ENCODE data around the gene SLC1A3.
"Not testable (repeated sequence)": the region's sequence is repeated elsewhere in the genome, so short reads cannot be mapped to it uniquely, and the experiment has no call there.

The SLC1A3 gene

DNA sequence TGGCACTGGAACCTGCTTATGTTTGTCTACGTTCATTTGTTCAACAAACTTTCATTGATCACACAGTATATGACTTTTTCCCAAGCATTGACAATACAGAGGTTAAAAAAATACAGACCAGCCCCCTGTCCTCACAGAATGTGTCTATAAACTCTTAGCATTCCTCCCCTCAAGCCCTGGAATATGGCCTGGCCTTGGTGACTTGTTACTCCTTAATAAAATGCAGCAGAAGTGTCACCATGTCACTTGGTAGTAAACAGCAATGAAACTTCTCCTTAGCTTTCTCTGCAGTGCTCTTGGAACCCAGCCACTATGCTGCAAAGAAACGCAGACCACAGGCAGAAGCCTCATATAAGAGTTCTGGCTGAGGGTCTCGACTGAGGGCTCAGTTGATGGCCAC is 19.1 kb upstream of the SLC1A3 start:
- TF ChIP-seq, protein P1, sequence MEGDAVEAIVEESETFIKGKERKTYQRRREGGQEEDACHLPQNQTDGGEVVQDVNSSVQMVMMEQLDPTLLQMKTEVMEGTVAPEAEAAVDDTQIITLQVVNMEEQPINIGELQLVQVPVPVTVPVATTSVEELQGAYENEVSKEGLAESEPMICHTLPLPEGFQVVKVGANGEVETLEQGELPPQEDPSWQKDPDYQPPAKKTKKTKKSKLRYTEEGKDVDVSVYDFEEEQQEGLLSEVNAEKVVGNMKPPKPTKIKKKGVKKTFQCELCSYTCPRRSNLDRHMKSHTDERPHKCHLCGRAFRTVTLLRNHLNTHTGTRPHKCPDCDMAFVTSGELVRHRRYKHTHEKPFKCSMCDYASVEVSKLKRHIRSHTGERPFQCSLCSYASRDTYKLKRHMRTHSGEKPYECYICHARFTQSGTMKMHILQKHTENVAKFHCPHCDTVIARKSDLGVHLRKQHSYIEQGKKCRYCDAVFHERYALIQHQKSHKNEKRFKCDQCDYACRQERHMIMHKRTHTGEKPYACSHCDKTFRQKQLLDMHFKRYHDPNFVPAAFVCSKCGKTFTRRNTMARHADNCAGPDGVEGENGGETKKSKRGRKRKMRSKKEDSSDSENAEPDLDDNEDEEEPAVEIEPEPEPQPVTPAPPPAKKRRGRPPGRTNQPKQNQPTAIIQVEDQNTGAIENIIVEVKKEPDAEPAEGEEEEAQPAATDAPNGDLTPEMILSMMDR (IDR thresholded peaks at IDR 0.05; ENCODE audit: low read depth, low read length, missing control alignments) = no peak
- no peak for DNase-seq (ENCODE audit: low read depth)
- H3K4me3 ChIP-seq (ENCODE audit: low read depth, low read length) = no peak overlapping the region

DNA sequence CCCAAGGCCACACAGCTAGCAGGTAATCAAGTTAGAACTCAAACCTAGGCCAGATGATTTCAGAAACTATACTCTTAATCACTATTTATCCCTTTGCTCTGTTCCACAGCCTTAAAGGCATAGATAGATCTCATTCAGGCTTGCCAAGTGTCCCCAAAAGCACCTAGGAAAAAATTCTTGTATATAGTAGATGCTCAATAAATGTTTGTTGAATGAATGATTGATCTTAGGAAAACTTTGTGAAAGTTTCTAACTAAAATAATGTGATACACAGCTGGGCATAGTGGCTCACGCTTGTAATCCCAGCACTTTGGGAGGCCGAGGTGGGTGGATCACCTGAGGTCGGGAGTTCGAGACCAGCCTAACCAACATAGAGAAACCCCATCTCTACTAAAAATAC is 16.7 kb upstream of the SLC1A3 start:
- H3K4me3 ChIP-seq (ENCODE audit: low read depth, low read length); DNase-seq (ENCODE audit: low read depth): not testable (repeated sequence)

DNA sequence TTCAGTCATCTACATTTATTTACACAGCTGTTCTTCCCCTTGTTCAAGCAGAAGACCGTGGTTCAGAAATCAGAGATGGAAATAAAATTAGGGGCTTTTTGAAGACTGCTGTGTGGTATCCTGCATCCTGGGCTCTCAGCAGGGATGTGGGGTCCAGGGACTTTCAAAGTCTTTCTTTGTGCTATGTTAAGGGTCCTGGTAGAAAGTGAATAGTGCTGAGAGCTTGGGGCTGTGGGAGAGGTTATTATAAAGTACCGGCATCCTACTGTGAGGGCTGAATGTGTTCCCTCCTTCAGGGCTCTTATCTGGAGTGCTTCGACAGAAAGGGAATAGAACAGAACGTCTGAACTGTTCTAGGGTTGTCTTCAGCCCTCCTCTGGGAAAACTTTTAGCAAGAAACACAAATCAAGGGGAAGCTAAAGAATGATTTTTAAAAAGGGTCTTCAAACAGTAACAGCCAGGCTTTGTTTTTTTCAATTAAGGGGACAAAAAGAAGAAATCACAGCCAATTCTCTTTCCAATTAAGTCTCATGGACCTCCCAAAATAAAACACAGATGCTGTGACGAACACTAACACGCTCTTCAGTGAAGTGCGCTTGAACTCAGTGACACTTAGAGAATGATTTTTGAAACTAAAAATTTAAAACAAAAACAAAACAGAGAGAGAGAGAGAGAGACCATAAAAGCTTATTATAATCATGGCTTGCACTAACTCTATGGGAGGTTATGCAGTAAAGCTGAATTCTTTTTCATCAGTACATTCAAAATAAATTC is 15.7 kb upstream of the SLC1A3 start:
- TF ChIP-seq, protein P1 (IDR thresholded peaks at IDR 0.05; ENCODE audit: low read depth, low read length, missing control alignments) = no peak
- H3K4me3 ChIP-seq (ENCODE audit: low read depth, low read length) = no peak overlapping the region
- no peak for DNase-seq (ENCODE audit: low read depth)

DNA sequence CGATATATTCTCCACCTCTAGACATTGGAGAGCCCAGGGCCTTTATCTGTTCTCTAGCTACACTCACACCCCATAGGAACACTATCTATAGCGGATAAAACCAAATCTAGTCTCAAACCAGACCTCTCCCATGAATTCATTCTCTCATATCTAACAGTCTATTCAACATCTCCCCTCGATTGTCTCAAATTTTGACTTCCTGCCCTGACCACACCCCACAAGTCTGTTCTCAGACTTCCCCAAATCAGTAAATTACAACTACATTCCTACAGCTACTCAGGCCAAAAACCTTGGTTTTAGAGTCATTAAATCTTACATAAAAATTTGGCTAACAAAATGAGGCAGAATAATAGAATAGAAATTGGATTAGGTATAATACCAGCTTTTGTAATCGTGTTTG is 12.5 kb upstream of the SLC1A3 start:
- DNase-seq (ENCODE audit: low read depth) = no peak
- TF ChIP-seq, protein P1 (IDR thresholded peaks at IDR 0.05; ENCODE audit: low read depth, low read length, missing control alignments) = no peak
- H3K4me3 ChIP-seq (ENCODE audit: low read depth, low read length) = no peak overlapping the region

DNA sequence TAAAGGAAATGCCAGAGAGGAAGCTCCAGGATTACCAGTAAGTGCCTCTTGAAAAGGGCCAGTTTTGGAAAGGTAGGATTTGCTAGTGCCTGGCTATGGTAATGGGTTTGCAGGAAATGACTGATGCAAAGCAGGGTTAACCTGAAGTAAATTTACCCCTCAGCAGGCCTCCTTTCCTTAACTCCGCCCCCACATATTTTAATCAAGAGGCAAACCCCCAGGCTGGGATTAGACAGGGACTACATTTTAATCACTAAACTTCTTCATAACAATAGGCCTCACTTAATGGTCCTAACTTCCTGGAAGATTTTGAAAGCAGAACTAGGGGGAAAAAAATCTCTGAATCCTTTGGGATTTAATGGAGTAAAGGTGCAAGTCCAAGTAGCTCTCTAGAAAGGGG is 10.2 kb upstream of the SLC1A3 start:
- no peak for DNase-seq (ENCODE audit: low read depth)
- TF ChIP-seq, protein P1 (IDR thresholded peaks at IDR 0.05; ENCODE audit: low read depth, low read length, missing control alignments) = no peak
- H3K4me3 ChIP-seq (ENCODE audit: low read depth, low read length) = no peak overlapping the region

DNA sequence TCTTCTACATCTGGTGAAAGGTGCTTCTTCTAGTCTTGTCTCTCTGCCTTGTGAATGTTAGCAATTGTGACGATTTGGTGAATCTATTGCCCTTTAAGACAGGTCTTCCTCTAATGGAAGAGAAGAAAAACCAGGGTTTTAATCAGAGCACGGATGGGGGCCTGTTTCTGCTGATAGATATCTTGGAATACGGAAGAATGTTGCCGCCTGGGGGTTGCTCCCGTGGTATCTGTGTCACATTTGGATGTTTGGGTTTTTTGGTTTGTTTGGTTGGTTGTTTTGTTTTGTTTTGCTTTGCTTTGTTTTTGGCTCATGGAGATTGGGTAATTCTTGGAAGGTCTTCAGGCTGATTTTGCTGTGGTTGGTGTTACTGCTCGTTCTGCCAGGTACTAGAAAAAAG is 9.7 kb upstream of the SLC1A3 start:
- DNase-seq (ENCODE audit: low read depth) = no peak
- TF ChIP-seq, protein P1 (IDR thresholded peaks at IDR 0.05; ENCODE audit: low read depth, low read length, missing control alignments) = no peak
- H3K4me3 ChIP-seq (ENCODE audit: low read depth, low read length) = no peak overlapping the region

DNA sequence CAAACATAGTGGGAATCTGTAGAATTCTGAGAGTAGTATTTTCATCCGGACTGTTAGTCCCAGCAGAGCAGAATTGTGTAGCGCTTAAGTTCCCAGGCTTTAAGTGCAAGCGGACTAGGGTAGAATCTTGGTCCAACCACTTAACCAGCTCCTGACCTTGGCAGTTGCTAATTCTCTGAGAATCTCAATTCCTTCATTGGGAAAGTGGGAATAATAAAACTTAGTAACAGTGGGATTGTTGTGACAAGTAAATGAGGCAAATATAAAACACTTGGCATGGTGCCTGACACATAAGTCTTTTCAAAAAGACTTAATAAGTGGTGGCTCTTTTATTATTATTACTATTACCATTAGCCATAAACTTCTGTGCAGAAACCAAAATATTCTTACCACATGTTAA is 8.4 kb upstream of the SLC1A3 start:
- TF ChIP-seq, protein P1 (IDR thresholded peaks at IDR 0.05; ENCODE audit: low read depth, low read length, missing control alignments) = no peak
- DNase-seq (ENCODE audit: low read depth) = no peak
- H3K4me3 ChIP-seq (ENCODE audit: low read depth, low read length) = no peak overlapping the region
